H1 (cell line): ENCODE results near the gene RAB30. TPM values are rescaled to one million over a fixed set of nuclear protein-coding genes. Genes with fewer than 3 reads are reported as not detected.

Experiments used
- CTCF ChIA-PET: fragments of 300-600 bp; sonication (Branson Sonifier 250); formaldehyde crosslinking; loops from one replicate; lab custom pipeline; 2021; ENCODE audit not compliant: partially characterized antibody; lab: Charles Lee
- POLR2A ChIA-PET: fragments of 300-600 bp; sonication (Branson Sonifier 250); formaldehyde crosslinking; loops from one replicate; lab custom pipeline; 2021; ENCODE audit warnings: inconsistent platforms; ENCODE audit not compliant: partially characterized antibody; lab: Charles Lee
- DNase-seq, 2 experiments: peaks; one replicate each; pipeline versions ENCODE4 v3.0.0 to v3.0.0-alpha.2; 2010 to 2022; ENCODE audit warnings: low spot score in 2 of 2, low read depth in 1 of 2, mixed read lengths in 1 of 2
- FAIRE-seq: peaks from 2 replicates; lab custom pipeline; 2011; peaks lifted over from hg19 to GRCh38; lab: Jason Lieb, UNC
- H2AFZ ChIP-seq: 2 replicates; pipeline ENCODE4 v1.8.1; 2012; ENCODE audit warnings: low read length, inconsistent platforms
- H2AK5ac ChIP-seq: 2 replicates; pipeline ENCODE4 v1.6.1; 2013; ENCODE audit warnings: low read depth, low read length
- H2BK120ac ChIP-seq: replicated peaks from 2 replicates; pipeline ENCODE3; 2013; ENCODE audit warnings: low read depth, low read length, inconsistent platforms
- H2BK12ac ChIP-seq: 2 replicates; pipeline ENCODE4 v1.6.1; 2013; ENCODE audit warnings: low read depth, low read length
- H2BK15ac ChIP-seq: 2 replicates; pipeline ENCODE4 v1.6.1; 2013; ENCODE audit warnings: low read length
- H2BK20ac ChIP-seq: 2 replicates; pipeline ENCODE4 v1.6.1; 2013; ENCODE audit warnings: low read length
- H2BK5ac ChIP-seq: 2 replicates; pipeline ENCODE4 v1.6.1; 2013; ENCODE audit warnings: low read depth, low read length
- H3K14ac ChIP-seq: 2 replicates; pipeline ENCODE4 v1.6.1; 2013; ENCODE audit warnings: inconsistent platforms; ENCODE audit not compliant: insufficient read length
- H3K18ac ChIP-seq: 2 replicates; pipeline ENCODE4 v1.6.1; 2013; ENCODE audit warnings: low read length; ENCODE audit errors: extremely low read depth
- H3K23ac ChIP-seq: 2 replicates; pipeline ENCODE4 v1.6.1; 2013; ENCODE audit warnings: inconsistent platforms; ENCODE audit not compliant: insufficient read length
- H3K23me2 ChIP-seq: 2 replicates; pipeline ENCODE4 v1.6.1; 2013; ENCODE audit warnings: low read depth, low read length
- H3K27ac ChIP-seq: 2 replicates; pipeline ENCODE4 v1.6.1; 2011; ENCODE audit warnings: low read depth, low read length, inconsistent platforms
- H3K27me3 ChIP-seq, 4 experiments: replicated peaks in 1 of 4; 1 replicate in 1 of 4; 2 replicates in 3 of 4; pipeline versions ENCODE4 v1.6.1 to v1.8.1; 2011 to 2013; ENCODE audit warnings: low read length in 3 of 4, mild to moderate bottlenecking in 3 of 4, inconsistent platforms in 2 of 4, mixed read lengths in 2 of 4, moderate library complexity in 1 of 4; ENCODE audit not compliant: control insufficient read depth in 3 of 4, insufficient read depth in 3 of 4; ENCODE audit errors: extremely low read depth in 1 of 4
- H3K36me3 ChIP-seq, 4 experiments: 2 replicates each; pipeline versions ENCODE4 v1.6.1 to v1.8.1; 2011 to 2013; ENCODE audit warnings: mild to moderate bottlenecking in 4 of 4, low read length in 3 of 4, moderate library complexity in 2 of 4, control low read depth in 1 of 4, inconsistent platforms in 1 of 4; ENCODE audit not compliant: insufficient read depth in 4 of 4, control insufficient read depth in 2 of 4
- H3K4ac ChIP-seq: replicated peaks from 2 replicates; pipeline ENCODE3; 2013; ENCODE audit warnings: low read length, low read depth, mixed read lengths, inconsistent platforms; ENCODE audit not compliant: insufficient read length
- H3K4me1 ChIP-seq, 4 experiments: replicated peaks in 1 of 4; 1 replicate in 1 of 4; 2 replicates in 3 of 4; pipeline versions ENCODE4 v1.6.1 to v1.8.1; 2011 to 2013; ENCODE audit warnings: low read length in 3 of 4, inconsistent platforms in 2 of 4, mixed read lengths in 1 of 4; ENCODE audit not compliant: insufficient read depth in 4 of 4, control insufficient read depth in 3 of 4
- H3K4me2 ChIP-seq, 2 experiments: 2 replicates each; pipeline versions ENCODE4 v1.6.1 to v1.8.1; 2011 to 2013; ENCODE audit warnings: low read depth in 2 of 2, low read length in 2 of 2, control low read depth in 1 of 2, inconsistent platforms in 1 of 2, mild to moderate bottlenecking in 1 of 2; ENCODE audit not compliant: insufficient read depth in 1 of 2
- H3K4me3 ChIP-seq, 4 experiments: fragments of 200-600, 300-600 bp in 1 of 4; sonication (generic), shearing (Covaris generic), sonication (Bioruptor Twin) in 1 of 4; 2 replicates each; pipeline versions ENCODE4 v1.5.1 to v1.8.1; 2011 to 2016; ENCODE audit warnings: low read length in 4 of 4, low read depth in 3 of 4, control low read depth in 2 of 4, inconsistent platforms in 2 of 4, mild to moderate bottlenecking in 2 of 4, mixed read lengths in 1 of 4, moderate library complexity in 1 of 4; ENCODE audit not compliant: insufficient read depth in 2 of 4; ENCODE audit errors: extremely low read depth in 1 of 4
- H3K56ac ChIP-seq: replicated peaks from 2 replicates; pipeline ENCODE3; 2013; ENCODE audit warnings: low read depth, mild to moderate bottlenecking, mixed read lengths, low read length, inconsistent platforms; ENCODE audit not compliant: insufficient read length
- H3K79me1 ChIP-seq: 2 replicates; pipeline ENCODE4 v1.6.1; 2013; ENCODE audit warnings: low read depth, low read length, control low read depth
- H3K79me2 ChIP-seq, 2 experiments: 2 replicates each; pipeline versions ENCODE4 v1.6.1 to v1.8.1; 2012 to 2013; ENCODE audit warnings: low read length in 2 of 2, mild to moderate bottlenecking in 2 of 2, inconsistent platforms in 1 of 2; ENCODE audit not compliant: insufficient read depth in 2 of 2, control insufficient read depth in 1 of 2
- H3K9ac ChIP-seq, 4 experiments: replicated peaks in 1 of 4; 1 replicate in 1 of 4; 2 replicates in 3 of 4; pipeline versions ENCODE4 v1.6.1 to v1.8.1; 2011 to 2013; ENCODE audit warnings: low read depth in 3 of 4, low read length in 3 of 4, control low read depth in 2 of 4, mild to moderate bottlenecking in 2 of 4, moderate library complexity in 2 of 4, inconsistent platforms in 1 of 4; ENCODE audit errors: extremely low read depth in 1 of 4
- H3K9me3 ChIP-seq, 2 experiments: 2 replicates each; pipeline versions ENCODE4 v1.6.1 to v1.8.1; 2012 to 2013; ENCODE audit warnings: mild to moderate bottlenecking in 2 of 2, moderate library complexity in 2 of 2, control low read depth in 1 of 2, inconsistent platforms in 1 of 2, low read depth in 1 of 2, low read length in 1 of 2, mixed read lengths in 1 of 2; ENCODE audit not compliant: insufficient read depth in 2 of 2
- H4K20me1 ChIP-seq, 2 experiments: replicated peaks in 1 of 2; 2 replicates each; pipeline versions ENCODE3 to v1.8.1; 2011 to 2013; ENCODE audit warnings: inconsistent platforms in 2 of 2, low read length in 2 of 2, mild to moderate bottlenecking in 1 of 2; ENCODE audit not compliant: insufficient read depth in 2 of 2, control insufficient read depth in 1 of 2
- H4K5ac ChIP-seq: 2 replicates; pipeline ENCODE4 v1.6.1; 2013; ENCODE audit warnings: low read length, low read depth, mixed read lengths, inconsistent platforms; ENCODE audit not compliant: insufficient read length
- H4K8ac ChIP-seq: 2 replicates; pipeline ENCODE4 v1.8.0; 2013; ENCODE audit warnings: mild to moderate bottlenecking, moderate library complexity, low read length, inconsistent platforms; ENCODE audit not compliant: insufficient read depth; ENCODE audit errors: extremely low read depth
- H4K91ac ChIP-seq: replicated peaks from 2 replicates; pipeline ENCODE3; 2013; ENCODE audit warnings: low read length, mixed read lengths, inconsistent platforms; ENCODE audit not compliant: insufficient read length
- ASH2L ChIP-seq: fragments of 200-600, 300-600 bp; sonication (generic); IDR thresholded peaks from one replicate; pipeline ENCODE4 v1.7.1; 2017; ENCODE audit warnings: low read length
- BCL11A ChIP-seq, 2 experiments: IDR thresholded peaks; one replicate each; pipeline ENCODE4 v1.6.1; 2011; ENCODE audit warnings: low read depth in 2 of 2, low read length in 2 of 2, mild to moderate bottlenecking in 2 of 2
- FOSL1 ChIP-seq: IDR thresholded peaks from 2 replicates; pipeline ENCODE4 v1.6.1; 2011; ENCODE audit warnings: mild to moderate bottlenecking, low read depth, low read length, moderate library complexity; ENCODE audit not compliant: insufficient read depth
- POLR2AphosphoS5 ChIP-seq: IDR thresholded peaks from 2 replicates; pipeline ENCODE4 v1.6.1; 2011; ENCODE audit warnings: low read depth, low read length
- SIRT6 ChIP-seq: IDR thresholded peaks from one replicate; pipeline ENCODE4 v1.7.1; 2012; ENCODE audit warnings: low read length, inconsistent platforms
- SP1 ChIP-seq: IDR thresholded peaks from 2 replicates; pipeline ENCODE4 v1.6.1; 2011; ENCODE audit warnings: low read depth, low read length
- TAF7 ChIP-seq: optimal IDR thresholded peaks from 2 replicates; pipeline ENCODE3; 2011; ENCODE audit warnings: low read depth, mild to moderate bottlenecking, inconsistent platforms, low read length, moderate library complexity, borderline replicate concordance
- TEAD4 ChIP-seq: IDR thresholded peaks from 2 replicates; pipeline ENCODE4 v1.6.1; 2012; ENCODE audit warnings: low read depth, low read length, inconsistent platforms, mixed read lengths
- WGBS, 2 experiments: shearing (Covaris generic) in 1 of 2; methylation state at CpG; one replicate each; pipeline versions ENCODE4 v1.1.6 to v1.1.7; 2013 to 2015; ENCODE audit warnings: low lambda C conversion rate in 2 of 2, mixed read lengths in 2 of 2, inconsistent platforms in 1 of 2, low coverage in 1 of 2, missing lambda C conversion rate in 1 of 2; ENCODE audit not compliant: insufficient replicate concordance in 2 of 2, insufficient coverage in 1 of 2, insufficient read length in 1 of 2; ENCODE audit errors: extremely low coverage in 1 of 2, missing lambda C conversion rate in 1 of 2; 5-methylcytosine and 5-hydroxymethylcytosine counted together
- polyA plus RNA-seq, 7 experiments: library from polyadenylated mRNA; depleted of rRNA in 3 of 7; stranded (reverse) in 5 of 7; unstranded in 2 of 7; fragments of >200 nt in 5 of 7; fragments of 200-250 nt in 2 of 7; gene quantifications; 1 replicate in 5 of 7; 2 replicates in 1 of 7; 4 replicates in 1 of 7; pipeline versions ENCODE4 v1.2.1 to v1.2.3, GENCODE V29; 2011 to 2013; ENCODE audit warnings: missing spikeins in 2 of 7, mixed read lengths in 2 of 7
- total RNA-seq: library from RNA; stranded (reverse); fragmentation: NEBNext Ultra II Directional; extraction: Animal tissue kit (Norgen Biotek cat#: 25700); gene quantifications from 2 replicates; pipeline ENCODE4 v1.2.1, GENCODE V29; 2021
- TF ChIP-seq, protein P1 (sequence below), 3 experiments: IDR thresholded peaks; 1 replicate in 2 of 3; 2 replicates in 1 of 3; pipeline versions ENCODE4 v1.5.1 to v1.6.1; 2011; ENCODE audit warnings: low read length in 3 of 3, mild to moderate bottlenecking in 3 of 3, inconsistent platforms in 2 of 3, low read depth in 1 of 3, moderate library complexity in 1 of 3; ENCODE audit not compliant: insufficient read depth in 1 of 3; ENCODE audit errors: control extremely low read depth in 1 of 3
- TF ChIP-seq, protein P2 (sequence below): IDR thresholded peaks from 2 replicates; pipeline ENCODE4 v1.6.1; 2012; ENCODE audit warnings: inconsistent platforms

RAB30 gene
- total and polyA plus RNA-seq, 2 of the 8 experiments (the other 6 are each of a cell fraction or from before 2014, with no cell fraction given): 1.6 to 11.7 TPM

DNA sequence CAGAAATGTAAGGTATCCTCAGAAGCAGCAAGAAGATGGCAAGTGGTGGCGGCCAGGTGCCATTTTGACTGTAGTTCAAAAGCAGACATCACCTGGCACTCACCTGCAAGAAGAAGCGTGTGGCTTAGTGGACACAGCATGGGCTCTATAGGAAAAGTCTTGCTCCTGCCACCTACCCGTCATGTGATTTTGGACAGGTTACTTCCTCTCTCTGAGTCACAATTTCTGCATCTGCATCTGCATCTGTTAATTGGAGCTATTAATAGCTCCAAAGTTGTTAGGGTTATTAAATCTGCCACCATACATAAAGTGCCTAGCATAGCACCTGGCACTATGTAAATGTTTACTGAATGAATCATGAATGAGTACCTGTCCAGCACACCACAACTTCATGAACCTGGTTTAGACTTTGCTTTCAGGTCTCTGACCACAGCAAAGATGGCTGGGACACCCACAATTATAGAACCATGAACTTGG, 16.8 kb downstream of the RAB30 start:
- H3K79me1 ChIP-seq: no peaks in the 10 kb centered on the region; the same call in 1 of the 2 replicates
- no peak overlapping the region for H2AFZ ChIP-seq
- H4K91ac ChIP-seq: no peak overlapping the region
- no peaks in the 10 kb centered on the region for H4K20me1 ChIP-seq
- no peaks in the 10 kb centered on the region for H3K23me2 ChIP-seq
- H4K8ac ChIP-seq: no peak overlapping the region
- H3K56ac ChIP-seq: no peak overlapping the region
- no peak overlapping the region for H2BK15ac ChIP-seq
- no peaks in the 10 kb centered on the region for H3K36me3 ChIP-seq
- DNase-seq (no peak), FAIRE-seq (no peak)
- no peaks in the 10 kb centered on the region for H3K9me3 ChIP-seq
- H3K4me2 ChIP-seq: no peak overlapping the region
- no peak overlapping the region for H2BK120ac ChIP-seq
- H3K79me2 ChIP-seq: no peaks in the 10 kb centered on the region
- H2BK5ac ChIP-seq: no peak overlapping the region
- peaks cover 0 to 2% (median under 1%) of the 10 kb centered on the region in 4 experiments; a peak in 3 of 7 replicates for H3K4me1 ChIP-seq
- no peak overlapping the region for H3K14ac ChIP-seq
- H3K23ac ChIP-seq: no peak overlapping the region
- TF ChIP-seq ASH2L (no peak), SIRT6 (no peak), SP1 (no peak), TAF7 (no peak), TEAD4 (no peak), FOSL1 (no peak), POLR2AphosphoS5 (no peak), BCL11A (IDR thresholded peaks at IDR 0.05; ENCODE audit: low read depth in 2 of 2, low read length in 2 of 2) (no peak)
- TF ChIP-seq, protein P1, sequence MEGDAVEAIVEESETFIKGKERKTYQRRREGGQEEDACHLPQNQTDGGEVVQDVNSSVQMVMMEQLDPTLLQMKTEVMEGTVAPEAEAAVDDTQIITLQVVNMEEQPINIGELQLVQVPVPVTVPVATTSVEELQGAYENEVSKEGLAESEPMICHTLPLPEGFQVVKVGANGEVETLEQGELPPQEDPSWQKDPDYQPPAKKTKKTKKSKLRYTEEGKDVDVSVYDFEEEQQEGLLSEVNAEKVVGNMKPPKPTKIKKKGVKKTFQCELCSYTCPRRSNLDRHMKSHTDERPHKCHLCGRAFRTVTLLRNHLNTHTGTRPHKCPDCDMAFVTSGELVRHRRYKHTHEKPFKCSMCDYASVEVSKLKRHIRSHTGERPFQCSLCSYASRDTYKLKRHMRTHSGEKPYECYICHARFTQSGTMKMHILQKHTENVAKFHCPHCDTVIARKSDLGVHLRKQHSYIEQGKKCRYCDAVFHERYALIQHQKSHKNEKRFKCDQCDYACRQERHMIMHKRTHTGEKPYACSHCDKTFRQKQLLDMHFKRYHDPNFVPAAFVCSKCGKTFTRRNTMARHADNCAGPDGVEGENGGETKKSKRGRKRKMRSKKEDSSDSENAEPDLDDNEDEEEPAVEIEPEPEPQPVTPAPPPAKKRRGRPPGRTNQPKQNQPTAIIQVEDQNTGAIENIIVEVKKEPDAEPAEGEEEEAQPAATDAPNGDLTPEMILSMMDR (IDR thresholded peaks at IDR 0.05; ENCODE audit: control extremely low read depth in 1 of 3, insufficient read depth in 1 of 3, low read depth in 1 of 3, low read length in 3 of 3): no peak
- TF ChIP-seq, protein P2, sequence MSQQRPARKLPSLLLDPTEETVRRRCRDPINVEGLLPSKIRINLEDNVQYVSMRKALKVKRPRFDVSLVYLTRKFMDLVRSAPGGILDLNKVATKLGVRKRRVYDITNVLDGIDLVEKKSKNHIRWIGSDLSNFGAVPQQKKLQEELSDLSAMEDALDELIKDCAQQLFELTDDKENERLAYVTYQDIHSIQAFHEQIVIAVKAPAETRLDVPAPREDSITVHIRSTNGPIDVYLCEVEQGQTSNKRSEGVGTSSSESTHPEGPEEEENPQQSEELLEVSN: no peak
- H3K4ac ChIP-seq: no peak overlapping the region
- 88% methylated on average over 3 of the region's 3 CpGs; no CpG with 5 or more reads in 1 of the 2 experiments for WGBS, 2 experiments
- POLR2A ChIA-PET: no interaction called here
- no peak overlapping the region for H2BK12ac ChIP-seq
- H3K9ac ChIP-seq: no peak overlapping the region
- H2AK5ac ChIP-seq: no peak overlapping the region
- CTCF ChIA-PET: no interaction called here
- H3K27ac ChIP-seq: no peak overlapping the region
- H2BK20ac ChIP-seq: no peak overlapping the region
- no peak overlapping the region for H3K4me3 ChIP-seq
- no peak overlapping the region for H3K18ac ChIP-seq
- no peak overlapping the region for H4K5ac ChIP-seq
- H3K27me3 ChIP-seq: peaks cover 0 to 1% (median 0%) of the 10 kb centered on the region in 4 experiments; a peak in 1 of 7 replicates
